GM21786 (cell line): ENCODE data around the gene HEMK1.
A peak's percentile ranks its signal among the peaks of the same experiment; 100 is the strongest.

ENCODE experiments used
- ATAC-seq: cut with Tn5 transposase; IDR thresholded peaks from one replicate; pipeline ENCODE4 v1.9.1; 2021; ENCODE audit not compliant: unreplicated experiment

The HEMK1 gene

GRCh38 chr3:50599716-50600118 is 30.4 kb downstream of the HEMK1 start:
- ATAC-seq = no peak

- ATAC-seq = no peak
These were observed 30.9 kb downstream of the HEMK1 start for GRCh38 chr3:50600141-50600753.

- peak; percentile 84 for ATAC-seq
These were observed 31.7 kb downstream of the HEMK1 start for GRCh38 chr3:50600841-50601591.

- no peak for ATAC-seq
These were observed 33.4 kb downstream of the HEMK1 start for GRCh38 chr3:50602595-50603191.

GRCh38 chr3:50603261-50604109 is 34.2 kb downstream of the HEMK1 start:
- no peak for ATAC-seq

- ATAC-seq = no peak
These were observed 34.8 kb downstream of the HEMK1 start for GRCh38 chr3:50604110-50604621.

GRCh38 chr3:50604628-50605588 is 35.6 kb downstream of the HEMK1 start:
- no peak for ATAC-seq

GRCh38 chr3:50605901-50606326 is 36.6 kb downstream of the HEMK1 start:
- ATAC-seq = no peak

GRCh38 chr3:50606596-50606995 is 37.3 kb downstream of the HEMK1 start:
- ATAC-seq = no peak

GRCh38 chr3:50607271-50608091 is 38.2 kb downstream of the HEMK1 start:
- no peak for ATAC-seq

- no peak for ATAC-seq
These were observed 39.0 kb downstream of the HEMK1 start for GRCh38 chr3:50608278-50608677.

- no peak for ATAC-seq
These were observed 39.9 kb downstream of the HEMK1 start for GRCh38 chr3:50609071-50609762.

GRCh38 chr3:50609763-50610085 is 40.4 kb downstream of the HEMK1 start:
- ATAC-seq = no peak

GRCh38 chr3:50610181-50610971 is 41.1 kb downstream of the HEMK1 start:
- ATAC-seq = no peak

- no peak for ATAC-seq
These were observed 41.7 kb downstream of the HEMK1 start for GRCh38 chr3:50610992-50611463.

- ATAC-seq = peak; percentile 71
These were observed 42.3 kb downstream of the HEMK1 start, which contains the start of gene CISH for GRCh38 chr3:50611464-50612233. TSS of gene CISH (minus strand) at chr3:50611774. CDS start at chr3:50611650, 124 bp downstream.
